Measurements from ENCODE around the gene DCP1B.

The DCP1B gene

DNA sequence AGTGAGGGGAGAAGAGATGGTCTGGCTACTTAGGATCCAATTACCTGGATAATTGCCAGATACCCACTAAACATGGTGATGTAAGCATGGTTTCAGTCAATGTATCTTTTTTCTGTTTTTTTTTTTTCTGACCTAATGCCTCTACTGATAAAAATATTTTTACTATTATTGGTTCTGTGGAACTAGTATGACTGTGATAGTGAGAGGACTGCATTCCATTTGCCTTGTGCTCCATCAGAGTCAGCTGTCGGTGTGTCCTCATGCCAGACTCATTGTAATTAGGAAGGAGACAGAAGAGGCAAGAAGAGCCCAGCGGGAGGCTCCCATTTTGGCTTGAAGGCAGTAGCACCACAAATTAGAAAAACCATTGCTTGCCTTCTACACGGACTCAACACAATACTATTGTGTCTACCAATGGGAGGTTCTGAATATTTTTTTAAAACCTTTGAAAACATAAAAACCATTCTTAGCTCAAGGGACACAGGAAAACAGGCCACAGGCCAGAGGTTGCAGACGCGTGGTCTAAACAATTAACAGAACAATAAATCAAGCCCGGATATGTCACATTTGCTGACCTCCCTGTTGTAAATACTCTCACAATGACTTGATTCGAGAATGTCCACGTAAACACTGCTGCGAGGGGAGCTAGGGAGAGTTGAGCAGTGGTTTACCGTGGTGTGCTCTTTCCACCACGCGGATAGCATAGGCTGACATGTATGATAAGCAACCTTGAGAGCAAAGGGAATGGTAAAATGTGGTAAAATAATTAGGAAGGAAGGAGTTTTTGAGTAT, 13.5 kb upstream of the DCP1B start:
- no peak for DNase-seq

DNA sequence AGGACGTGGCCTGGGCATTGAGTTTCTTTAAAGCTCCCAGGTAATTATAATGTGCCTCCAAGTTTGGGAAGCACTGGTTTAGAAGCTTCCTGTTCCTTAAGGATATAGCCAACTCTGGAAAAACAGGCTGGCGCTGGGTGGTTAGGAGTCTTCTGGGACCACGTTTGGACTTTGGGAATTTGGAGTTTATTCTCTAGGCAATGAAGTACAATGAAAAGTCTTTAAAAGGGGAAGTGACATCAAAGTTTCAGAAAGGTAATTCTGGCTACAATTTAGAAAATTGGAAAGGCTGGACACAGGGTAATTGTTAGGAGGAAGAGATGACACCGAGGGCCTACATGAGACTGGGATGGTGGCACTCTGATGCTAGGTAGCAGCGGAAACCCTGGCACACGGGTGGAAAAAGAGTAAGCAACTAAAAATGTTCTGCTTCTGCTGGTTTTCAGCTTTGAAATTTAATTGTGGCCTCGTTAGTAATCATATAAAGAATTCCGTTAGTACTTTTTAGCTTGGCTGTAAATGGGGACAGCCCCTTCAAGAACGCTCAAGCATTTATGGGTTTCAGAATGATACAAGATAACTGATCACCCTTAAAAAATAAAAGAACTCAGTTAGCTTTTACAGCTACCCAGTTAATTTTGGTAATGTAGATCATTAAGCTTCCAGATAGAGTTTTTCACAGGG, 12.7 kb upstream of the DCP1B start:
- DNase-seq = no peak

DNA sequence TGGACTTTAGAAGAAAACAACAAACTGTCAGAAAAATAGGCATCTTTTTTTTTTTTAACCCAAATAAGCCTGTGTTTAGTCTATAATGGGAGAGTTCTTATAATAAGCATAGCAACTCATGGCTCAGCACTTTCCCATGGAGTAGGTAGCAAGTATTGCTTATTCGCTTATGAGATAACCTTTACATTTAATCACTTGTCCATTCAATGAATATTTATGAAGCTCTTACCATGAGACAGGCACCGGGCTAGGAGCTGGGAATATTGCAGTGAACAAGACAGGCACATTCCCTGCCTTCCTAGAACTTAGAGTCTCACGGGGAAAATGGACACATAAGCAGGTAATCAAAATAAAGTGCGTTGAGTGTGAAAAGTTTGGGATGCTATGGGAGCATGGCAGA, 10.0 kb upstream of the DCP1B start:
- no peak for DNase-seq

DNA sequence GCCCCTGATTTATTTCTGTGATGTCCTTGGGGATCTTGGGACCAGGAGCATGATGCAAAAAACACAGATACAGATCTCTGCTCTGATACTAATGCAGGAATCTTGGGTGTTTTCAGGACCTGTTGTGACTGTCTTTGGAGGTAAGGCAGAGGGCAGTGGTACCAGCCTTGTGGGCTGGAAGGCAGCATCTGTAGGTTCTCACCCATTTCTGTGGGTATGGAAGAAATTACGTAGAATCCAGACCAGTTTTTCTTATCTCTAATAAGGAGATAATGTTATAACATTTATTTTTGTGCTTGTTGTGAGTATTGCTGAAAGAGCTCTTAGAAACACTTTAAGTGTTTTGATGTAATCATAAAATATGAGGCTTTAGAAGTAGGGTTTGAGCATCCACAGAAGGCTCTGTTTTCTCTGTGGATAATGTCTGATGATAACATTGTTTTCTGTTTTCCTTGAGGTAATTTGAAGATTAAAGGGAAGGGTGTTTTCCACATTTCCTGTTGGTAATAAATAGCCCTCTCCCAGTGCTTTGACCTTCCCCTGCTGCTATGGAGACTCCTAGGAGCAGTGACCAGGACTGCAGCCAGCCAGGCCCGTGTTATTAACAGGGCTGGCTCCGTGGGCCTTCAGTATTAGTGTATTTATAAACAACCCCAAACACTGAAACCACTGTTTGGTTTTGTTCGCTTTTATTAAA, 9.4 kb upstream of the DCP1B start:
- no peak for DNase-seq

DNA sequence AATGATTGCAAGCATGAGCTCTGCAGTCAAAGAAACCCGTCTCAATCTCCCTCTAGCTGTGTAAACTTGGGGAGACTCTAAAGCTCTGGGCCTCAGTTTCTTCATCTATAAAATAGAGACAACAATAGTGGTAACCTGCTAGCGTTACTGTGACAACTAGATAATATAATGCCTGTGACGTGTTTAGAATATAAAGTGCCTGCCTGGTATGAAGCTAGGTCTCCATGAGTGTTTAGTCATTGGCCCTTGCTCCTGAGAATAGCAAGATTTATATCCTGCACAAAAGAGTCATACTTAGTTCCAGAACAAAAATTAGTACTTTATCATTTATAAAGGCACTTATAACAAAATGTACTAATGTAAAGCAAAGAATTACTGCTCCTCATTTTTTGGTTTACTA, 8.8 kb upstream of the DCP1B start:
- no peak for DNase-seq

DNA sequence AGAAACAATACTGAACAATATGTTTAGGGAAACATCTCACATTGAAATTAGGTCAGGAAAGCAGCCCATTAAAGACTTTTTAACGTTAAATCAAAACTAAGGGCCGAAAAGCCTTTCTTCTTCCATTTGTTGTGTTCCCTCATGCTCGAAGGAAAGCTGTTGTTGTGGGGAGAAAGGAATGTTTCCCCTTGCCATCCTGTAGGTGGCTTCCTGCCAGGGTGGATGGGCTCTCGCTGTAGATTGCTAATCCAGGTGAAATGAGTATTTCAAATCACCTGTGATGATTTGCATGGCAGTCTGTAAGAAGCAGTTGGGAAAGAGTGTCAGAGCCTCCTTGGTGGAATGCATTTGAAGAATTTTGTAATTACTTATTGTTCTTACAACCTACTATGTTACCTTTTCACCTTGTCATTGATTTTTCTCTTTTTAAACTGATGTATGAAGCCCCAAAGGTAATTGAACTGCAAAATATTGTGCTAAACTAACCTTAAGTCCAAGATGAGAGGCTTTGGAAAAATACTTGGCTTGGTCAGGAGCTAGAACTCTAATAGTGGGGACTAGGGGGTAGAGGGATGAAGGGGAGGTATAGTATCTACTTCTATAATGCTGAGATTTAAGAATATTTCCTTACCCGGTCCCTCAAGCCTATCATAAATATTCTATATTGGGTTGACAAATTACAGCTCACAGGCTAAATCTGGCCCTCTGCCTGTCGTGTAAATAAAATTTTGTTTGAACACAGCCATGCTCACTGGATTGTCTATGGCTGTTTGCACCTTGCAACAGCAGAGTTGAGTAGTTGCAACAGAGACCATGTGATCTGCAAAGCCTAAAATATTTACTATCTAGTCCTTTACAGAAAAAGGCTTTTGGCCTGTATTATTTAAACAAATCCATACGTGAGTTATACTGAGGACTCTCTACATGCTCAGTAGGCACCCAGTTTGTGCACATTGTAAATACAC, 7.7 kb upstream of the DCP1B start:
- DNase-seq = no peak

DNA sequence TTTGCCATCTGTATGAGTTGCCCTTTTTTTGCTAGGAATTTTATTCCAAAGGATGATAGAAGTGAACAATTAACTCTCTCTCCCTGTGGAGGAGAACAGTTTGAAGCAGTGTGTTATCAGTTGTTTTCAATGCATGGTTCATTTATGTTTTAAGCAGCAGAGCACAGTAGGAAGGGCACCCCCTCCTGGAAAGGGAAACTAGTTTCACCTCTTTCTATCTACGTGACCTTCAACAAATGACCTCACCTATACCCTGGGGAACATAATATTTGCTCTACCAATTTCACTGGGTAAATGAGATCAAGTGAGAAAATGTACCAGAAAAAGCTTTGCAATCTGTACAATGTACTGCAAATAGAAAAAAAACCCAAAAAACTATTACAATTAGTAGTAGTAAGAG, 5.4 kb upstream of the DCP1B start:
- no peak for DNase-seq

DNA sequence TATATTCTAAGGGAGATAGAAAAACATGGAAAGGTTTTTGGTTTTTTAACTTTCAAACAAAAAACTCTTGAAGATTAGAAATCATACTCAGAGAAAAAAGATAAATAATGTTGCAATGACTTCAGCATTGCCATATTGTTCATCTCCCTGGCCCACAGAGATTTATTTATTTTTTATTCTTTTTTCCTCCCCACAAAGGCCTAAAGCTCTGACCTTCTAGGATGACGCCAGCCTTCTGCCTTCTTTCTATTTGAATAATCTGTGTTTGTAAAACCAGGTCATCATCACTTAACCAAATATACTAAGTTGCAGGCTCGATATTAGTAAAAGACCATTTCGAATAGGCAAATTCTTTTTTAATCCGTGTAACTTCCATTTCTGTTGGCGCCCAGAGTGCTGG, 4.4 kb upstream of the DCP1B start:
- DNase-seq = no peak

DNA sequence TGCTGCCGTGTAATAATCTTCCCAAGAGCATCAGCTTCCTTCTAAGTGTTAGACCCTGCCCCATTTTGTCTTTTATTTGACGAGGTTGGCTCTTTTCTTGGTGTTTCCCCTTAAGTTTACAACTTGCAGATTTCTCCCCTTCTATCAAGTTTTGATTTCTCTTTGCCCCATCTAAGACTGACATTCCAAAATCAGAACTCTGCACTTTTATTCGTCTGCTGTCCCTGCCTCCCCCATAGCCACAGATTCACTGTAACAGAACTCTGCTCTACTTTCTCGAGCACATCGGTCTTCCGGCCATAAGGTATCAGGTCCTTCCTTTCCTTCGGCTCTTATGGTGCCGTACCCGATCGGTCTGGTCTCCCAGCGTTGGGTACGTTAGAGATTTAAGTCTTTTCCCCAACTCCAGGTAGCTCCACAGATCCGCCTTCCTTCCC, 563 bp downstream of the DCP1B start:
- peak; percentile 74 for DNase-seq

DNA sequence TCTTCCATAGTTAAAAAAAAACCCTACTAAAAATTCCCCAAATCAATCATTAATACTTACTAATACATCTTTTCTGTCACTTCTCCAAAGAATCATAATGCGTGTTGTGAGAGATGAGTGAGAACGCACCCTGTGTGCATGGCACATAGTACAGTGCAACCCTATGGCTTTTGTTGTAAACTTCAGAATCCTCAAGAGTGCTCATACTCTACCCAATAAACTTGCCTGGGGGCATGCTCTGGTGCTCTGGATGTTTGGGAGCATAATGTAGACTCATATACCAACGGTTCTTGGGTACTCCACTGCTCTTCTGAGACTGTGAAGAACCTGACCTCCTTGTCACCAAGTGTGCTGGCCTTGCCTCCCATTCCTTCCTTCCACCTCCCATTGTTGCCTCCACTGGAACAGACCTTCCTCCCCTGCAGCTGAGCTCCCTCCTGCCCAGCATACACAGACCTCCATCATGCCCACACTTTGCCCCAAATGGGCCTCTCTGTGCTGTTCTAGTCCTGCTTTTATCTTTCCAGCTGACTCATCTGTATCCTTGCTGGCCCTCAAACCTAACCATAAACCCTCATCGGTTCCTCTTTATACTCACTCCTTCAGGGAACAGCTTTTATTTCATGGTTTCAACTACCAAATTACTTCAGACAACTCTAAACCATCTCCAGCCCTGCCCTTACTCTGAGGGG, 8.9 kb downstream of the DCP1B start:
- no peak for DNase-seq

DNA sequence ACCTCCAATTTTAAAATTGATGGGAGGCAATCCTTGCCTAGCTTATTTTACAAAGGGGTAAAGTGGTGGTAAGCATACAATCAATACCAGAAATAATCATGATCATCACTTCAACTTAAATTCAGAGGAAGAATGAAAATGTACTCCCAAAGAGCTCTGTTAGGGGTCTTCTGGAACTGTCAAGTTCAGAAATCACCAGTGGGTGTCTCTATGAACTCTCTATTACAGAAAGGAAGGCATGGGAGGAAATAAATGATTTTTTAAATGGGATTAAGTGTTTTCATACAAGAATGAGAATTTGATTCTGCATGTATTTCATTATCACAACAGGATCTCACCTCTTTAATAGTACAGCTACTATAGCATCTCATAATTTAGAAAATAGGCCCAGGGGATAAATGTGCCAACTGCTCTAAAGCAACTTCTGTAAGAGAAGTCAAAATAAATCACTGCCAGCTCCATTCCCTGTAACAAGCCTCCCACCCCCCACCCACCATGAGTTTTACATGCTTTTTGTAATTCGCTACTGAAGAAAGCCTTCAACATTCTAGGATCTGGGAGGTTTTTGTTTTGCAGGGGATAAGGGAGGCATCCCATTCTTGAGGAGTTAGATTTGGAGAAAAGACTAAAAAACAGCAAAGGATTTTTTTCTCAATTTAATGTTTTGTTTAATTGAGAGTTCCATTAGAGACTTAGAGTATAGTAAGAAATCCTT, 9.7 kb downstream of the DCP1B start:
- DNase-seq = no peak

DNA sequence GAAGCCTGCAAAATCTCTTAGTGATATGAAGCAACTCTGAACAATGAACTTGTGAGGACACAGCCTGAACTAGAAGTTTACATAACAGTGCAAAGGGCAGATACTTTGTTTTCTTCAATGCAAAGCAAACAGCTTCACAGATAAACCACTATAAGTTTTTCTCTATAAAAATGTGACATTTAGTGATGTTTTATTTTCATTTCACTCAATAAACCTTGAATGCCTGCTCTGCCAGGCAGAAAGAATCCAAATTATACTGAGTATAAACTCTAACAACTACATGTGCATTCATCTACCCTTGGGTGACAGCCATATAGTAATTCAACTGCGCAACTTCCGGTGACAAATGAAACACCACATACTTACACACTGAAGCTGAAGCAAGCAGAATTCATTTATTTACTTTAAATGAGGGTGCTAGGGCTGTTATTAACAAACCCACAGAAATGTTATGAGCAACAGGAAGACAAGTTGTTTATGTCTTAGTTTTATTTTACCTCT, 10.3 kb downstream of the DCP1B start:
- DNase-seq = no peak

DNA sequence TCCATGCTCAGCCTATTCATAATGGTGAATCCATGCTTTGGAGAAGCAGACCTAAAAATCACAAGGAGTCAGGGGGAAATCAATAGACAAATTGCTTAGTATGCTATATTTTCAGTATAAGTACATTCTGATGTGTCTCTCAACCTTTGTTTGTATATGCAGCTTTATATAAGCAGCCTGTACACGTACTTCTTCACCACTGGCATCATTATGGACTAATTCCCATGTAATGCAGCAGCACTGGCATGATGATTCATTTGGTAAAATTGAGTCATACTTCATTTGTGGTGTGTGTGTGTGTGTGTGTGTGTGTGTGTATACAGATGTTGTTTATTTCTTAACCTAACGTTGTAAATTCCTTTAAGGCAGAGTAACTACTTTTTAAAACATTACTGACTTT, 10.9 kb downstream of the DCP1B start:
- no peak for DNase-seq

DNA sequence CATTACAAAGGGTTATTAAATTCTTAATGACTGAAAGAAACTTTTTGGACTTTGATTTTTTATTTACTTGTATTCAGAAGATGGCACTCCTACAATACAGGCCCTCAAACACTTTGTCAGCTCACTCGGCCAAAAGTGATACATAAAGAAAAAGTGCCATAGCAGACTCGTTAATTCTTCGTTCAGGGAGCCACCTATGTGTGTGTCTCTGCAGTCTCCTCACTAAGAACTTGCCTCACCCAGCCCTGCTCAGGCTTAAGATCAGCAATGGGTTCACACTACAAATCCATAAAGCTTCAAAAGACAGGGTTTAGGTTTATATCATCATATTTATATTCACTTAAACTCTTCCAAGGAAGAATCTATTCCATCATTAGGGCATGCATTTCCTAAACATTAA, 11.5 kb downstream of the DCP1B start:
- DNase-seq = no peak

DNA sequence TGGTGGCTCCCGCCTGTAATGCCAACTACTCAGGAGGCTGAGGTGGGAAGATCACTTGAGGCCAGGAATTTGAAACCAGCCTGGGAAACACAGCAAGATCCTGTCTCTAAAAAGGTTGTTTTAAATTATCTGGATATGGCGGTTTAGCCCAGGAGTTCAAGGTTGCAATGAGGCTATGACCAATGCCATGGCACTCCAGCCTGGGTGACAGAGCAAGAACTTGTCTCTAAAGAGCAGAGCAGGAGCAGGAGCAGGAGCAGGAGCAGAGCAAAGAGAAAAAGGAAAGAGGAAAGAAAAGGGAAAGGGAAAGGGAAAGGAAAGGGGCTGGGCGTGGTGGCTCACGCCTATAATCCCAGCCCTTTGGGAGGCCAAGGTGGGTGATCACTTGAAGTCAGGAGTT, 15.1 kb downstream of the DCP1B start:
- no peak for DNase-seq

DNA sequence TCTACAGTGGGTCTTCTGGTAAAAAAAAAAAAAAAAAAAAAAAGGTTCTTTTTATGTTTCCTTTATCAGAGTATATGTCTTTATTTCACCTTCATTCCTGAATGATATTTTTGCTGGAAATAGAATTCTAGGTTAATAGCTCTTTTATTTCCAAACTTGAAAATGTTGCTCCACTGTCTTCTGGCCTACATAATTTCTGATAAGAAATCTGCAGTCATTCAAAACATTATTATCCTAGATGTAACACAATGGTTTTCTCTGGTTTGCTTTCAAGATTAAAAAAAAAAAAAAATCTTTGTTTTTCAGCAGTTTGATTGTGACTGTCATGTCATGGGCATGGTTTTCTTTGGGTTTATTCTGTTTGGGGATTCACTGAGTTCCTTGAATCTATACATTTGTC, 19.5 kb downstream of the DCP1B start:
- DNase-seq = no peak

DNA sequence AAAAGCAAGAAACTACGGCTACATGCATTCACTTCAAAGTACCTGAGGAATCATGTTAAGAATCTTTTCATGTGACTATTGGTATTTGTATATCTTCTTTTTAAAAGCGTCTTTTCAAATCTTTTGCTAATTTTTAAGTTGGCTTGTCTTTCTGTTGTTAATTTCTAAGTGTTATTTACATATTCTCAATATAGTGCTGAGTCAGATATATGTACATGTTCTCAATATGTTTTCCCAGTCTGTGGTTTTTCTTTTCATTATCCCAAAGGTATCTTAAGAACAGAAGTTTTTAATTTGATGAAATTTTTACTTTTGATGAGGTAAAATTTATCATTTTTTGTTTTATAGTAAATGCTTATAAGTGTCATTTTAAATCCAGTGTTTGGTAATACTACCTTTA, 24.0 kb downstream of the DCP1B start:
- DNase-seq = no peak

DNA sequence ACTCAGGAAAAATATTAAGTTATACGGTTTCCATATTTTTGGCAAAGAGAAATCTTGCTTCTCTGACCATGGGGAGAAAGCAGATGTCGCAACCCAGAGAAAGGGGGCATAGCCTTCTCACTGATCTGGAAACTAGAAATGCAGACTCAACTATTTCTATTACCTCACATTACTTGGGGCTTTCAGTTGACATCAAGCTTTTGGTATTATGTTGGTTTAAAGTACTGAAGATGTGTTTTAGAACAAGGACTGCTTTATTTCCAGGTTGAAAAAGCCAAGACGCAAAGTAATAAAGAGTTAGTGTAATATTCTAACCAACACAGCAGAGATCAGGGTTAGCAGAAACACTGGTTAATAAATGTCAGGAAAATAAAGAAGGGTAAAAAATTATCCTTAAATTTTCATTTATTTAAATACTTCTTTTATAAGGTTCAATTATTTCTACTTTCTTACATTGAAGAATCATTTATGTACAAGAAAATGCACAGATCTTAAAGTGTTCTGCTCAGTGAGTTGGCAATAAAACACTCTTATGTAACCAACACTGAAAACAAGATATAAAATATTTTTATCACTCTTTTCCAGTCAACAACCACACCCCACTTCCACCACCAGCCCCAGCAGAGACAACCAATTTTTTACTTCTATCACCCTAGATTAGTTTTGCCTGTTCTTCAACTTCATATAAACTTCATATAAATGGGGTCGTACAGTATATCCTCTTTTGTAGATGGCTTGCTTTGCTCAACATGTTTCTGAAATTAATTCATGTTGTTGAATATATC, 26.0 kb downstream of the DCP1B start:
- DNase-seq = no peak

DNA sequence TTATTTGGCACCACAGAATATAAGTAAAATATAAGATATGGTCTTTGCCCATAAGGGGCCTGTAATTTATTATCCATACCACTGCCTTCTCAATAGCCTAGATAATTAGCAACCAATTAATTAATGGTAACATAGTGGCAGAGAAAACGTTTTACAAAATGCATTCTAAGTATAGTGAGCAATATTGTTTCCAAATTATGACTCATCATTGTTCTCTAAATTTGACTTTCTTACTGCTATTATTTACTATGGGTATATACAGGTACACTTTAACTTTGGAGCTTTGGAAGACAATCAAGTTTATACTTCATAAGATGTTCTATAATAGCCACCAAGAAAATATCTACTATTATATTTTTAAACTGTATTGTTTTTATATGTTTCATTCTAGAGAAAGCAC, 26.7 kb downstream of the DCP1B start:
- DNase-seq = no peak

DNA sequence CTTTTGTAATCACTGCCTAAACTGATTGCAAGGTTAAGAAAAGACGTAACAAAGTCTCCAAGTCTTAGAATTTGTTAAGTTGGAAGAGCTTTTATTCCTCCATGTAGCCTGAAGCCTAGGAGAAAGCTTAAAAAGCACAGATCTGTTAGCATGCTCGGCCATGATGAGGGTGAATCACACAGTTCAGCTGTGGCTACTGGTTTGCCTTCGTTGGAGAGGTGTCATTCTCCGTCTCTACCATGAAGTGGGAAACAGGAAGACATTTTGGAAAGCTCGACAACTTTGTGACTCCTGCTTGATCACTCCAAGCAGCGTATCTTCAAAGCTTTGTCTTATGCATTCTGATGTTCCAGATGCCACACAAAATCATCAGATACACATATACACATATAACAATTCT, 27.1 kb downstream of the DCP1B start:
- DNase-seq = no peak

DNA sequence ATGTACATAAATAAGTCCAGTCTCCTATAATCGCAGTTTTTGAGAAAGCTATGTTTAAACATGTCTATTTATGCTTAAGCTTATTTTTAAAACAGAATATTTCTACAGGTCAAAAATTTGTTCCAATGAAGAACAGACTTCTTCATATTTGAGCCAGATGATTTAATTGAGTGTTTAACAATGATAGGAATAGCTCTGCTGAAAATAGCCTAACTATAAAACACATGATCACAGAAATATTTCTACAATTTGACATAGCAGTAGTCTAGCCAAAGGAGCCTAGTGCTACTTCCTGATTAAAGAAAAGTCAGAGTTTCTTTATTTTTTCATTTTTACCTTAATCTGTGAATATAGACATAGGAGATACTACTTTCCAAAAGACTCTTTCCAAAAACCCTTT, 29.4 kb downstream of the DCP1B start:
- no peak for DNase-seq

Measured in NCI-H146 (cell line).